ENCODE results near the gene C9orf72.

Gene C9orf72

GRCh38 chr9:27537756-27538155, 35.5 kb downstream of the C9orf72 start:
- no peak for DNase-seq

GRCh38 chr9:27537027-27537435, 36.2 kb downstream of the C9orf72 start:
- DNase-seq: no peak

GRCh38 chr9:27536168-27536567, 37.1 kb downstream of the C9orf72 start:
- no peak for DNase-seq

GRCh38 chr9:27535701-27536118, 37.6 kb downstream of the C9orf72 start:
- DNase-seq: no peak

GRCh38 chr9:27534658-27535209, 38.5 kb downstream of the C9orf72 start:
- DNase-seq: no peak

GRCh38 chr9:27534131-27534530, 39.1 kb downstream of the C9orf72 start:
- DNase-seq: no peak

- DNase-seq: no peak
Measured at GRCh38 chr9:27533311-27533710, 40.0 kb downstream of the C9orf72 start.

- DNase-seq: no peak
Measured at GRCh38 chr9:27532046-27532445, 41.2 kb downstream of the C9orf72 start.

- no peak for DNase-seq
Measured at GRCh38 chr9:27530915-27531755, 42.1 kb downstream of the C9orf72 start.

GRCh38 chr9:27529316-27530278, 43.7 kb downstream of the C9orf72 start, which contains the start of gene MOB3B:
Gene MOB3B (minus strand): TSS chr9:27529814. CDS start chr9:27455550, 74,264 bp downstream.
- DNase-seq: peak; percentile 34

GRCh38 chr9:27528886-27529315, 44.4 kb downstream of the C9orf72 start:
- DNase-seq: no peak

GRCh38 chr9:27528076-27528885, 45.0 kb downstream of the C9orf72 start:
- DNase-seq: no peak

- no peak for DNase-seq
Measured at GRCh38 chr9:27527702-27528075, 45.6 kb downstream of the C9orf72 start.

GRCh38 chr9:27524236-27524635, 49.0 kb downstream of the C9orf72 start, which contains the start of gene IFNK:
Gene IFNK (plus strand): TSS chr9:27524290. CDS start chr9:27524337, 47 bp downstream.
- no peak for DNase-seq

GRCh38 chr9:27523141-27523540, 50.1 kb downstream of the C9orf72 start:
- no peak for DNase-seq

- DNase-seq: no peak
Measured at GRCh38 chr9:27520986-27521385, 52.3 kb downstream of the C9orf72 start.

GRCh38 chr9:27519466-27520465, 53.5 kb downstream of the C9orf72 start:
- no peak for DNase-seq

GRCh38 chr9:27518809-27519208, 54.5 kb downstream of the C9orf72 start:
- DNase-seq: no peak

- no peak for DNase-seq
Measured at GRCh38 chr9:27518006-27518405, 55.3 kb downstream of the C9orf72 start.

- no peak for DNase-seq
Measured at GRCh38 chr9:27514551-27514950, 58.7 kb downstream of the C9orf72 start.

GRCh38 chr9:27511771-27512170, 61.5 kb downstream of the C9orf72 start:
- no peak for DNase-seq
